GM03348 (cell line): ENCODE results near the gene RNU11.
"Not testable (repeated sequence)": the region's sequence is repeated elsewhere in the genome, so short reads cannot be mapped to it uniquely, and the experiment has no call there.

Experiments
- DNase-seq: peaks from one replicate; pipeline ENCODE4 v3.0.0; 2012; ENCODE audit warnings: low spot score

RNU11 gene

DNA sequence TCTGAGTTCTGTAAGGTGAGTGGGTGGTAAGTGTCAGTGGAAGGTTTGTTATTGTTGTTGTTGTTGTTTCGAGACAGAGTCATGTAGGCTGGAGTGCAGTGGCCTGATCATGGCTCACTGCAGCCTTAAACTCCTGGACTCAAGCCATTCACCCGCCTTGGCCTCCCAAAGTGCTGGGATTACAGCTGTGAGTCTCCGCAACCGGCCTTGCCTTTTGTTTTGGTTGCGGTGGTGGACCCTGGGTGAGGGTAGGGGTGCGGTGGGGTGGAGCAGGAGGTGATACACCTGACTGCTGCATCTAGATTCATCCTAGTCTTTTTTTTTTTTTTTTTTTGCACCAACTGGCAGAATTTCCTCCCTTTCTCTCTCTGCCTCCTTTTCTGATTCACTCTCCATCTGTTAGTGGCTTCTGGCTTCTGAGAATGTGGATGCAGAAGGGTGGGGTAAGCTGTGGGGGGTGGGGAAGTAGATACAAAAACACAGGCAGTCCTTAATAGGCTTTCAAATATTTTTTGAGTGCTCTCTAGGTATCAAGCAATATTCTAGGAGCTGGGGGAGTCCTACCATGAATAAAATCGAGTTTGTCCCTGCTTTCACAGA lies 15.6 kb downstream of the RNU11 start:
- no peak for DNase-seq

DNA sequence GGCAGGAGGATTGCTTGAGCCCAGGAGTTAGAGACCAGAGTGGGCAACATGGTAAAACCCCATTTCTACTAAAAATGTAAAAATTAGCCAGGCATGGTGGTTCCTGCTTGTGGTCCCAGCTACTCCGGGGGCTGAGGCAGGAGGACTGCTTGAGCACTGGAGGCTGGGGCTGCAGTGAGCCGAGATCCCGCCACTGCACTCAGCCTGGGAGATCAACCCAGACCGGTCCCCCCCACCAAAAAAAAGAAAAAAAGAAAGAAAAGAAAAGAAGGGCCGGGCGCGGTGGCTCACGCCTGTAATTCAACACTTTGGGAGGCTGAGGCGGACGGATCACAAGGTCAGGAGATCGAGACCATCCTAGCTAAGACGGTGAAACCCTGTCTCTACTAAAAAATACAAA lies 18.4 kb downstream of the RNU11 start:
- no peak for DNase-seq

DNA sequence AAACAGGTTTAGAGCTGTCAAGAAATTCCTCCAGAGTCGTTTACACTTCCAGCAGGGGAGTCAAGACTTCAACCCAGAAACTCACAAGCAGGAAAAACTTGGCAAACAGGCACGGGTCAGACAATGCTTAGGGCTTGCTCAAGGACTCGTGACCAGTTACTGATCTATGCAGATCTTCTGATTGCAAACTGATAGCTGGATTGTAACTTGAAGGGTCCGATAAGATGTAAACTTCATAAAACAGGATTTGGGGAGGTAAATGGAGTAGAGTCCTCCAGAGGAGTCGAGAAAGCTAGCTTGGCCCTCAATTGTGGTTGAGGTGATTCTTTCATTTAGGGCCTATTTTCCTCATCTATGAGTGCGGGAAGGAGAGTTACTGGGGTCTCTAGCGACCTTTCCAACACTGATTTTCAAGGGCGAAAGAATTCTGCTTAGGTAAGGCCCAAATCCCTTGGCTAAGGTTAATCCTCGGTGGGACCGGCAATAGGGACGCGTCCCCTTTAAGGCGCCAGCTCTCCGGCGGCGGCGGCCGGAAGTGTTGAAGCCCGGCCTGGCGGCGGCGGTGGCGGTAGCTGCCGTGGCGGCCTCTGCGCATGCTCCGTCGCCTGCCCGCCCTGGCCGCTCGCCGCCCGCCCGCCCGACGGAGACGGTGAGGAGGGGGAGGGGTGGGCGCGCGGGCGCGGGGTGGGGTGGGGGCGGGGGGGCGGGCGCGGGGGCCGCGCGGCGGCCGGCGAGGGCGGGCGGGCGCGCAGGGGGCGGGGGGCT lies 20.0 kb downstream of the RNU11 start, which contains the start of gene GMEB1:
Gene GMEB1, plus strand, starts transcription at position 594 of the 765 bp plus-strand sequence. CDS start 14,829 bp downstream, outside the sequence.
- DNase-seq: peak; percentile 98

DNA sequence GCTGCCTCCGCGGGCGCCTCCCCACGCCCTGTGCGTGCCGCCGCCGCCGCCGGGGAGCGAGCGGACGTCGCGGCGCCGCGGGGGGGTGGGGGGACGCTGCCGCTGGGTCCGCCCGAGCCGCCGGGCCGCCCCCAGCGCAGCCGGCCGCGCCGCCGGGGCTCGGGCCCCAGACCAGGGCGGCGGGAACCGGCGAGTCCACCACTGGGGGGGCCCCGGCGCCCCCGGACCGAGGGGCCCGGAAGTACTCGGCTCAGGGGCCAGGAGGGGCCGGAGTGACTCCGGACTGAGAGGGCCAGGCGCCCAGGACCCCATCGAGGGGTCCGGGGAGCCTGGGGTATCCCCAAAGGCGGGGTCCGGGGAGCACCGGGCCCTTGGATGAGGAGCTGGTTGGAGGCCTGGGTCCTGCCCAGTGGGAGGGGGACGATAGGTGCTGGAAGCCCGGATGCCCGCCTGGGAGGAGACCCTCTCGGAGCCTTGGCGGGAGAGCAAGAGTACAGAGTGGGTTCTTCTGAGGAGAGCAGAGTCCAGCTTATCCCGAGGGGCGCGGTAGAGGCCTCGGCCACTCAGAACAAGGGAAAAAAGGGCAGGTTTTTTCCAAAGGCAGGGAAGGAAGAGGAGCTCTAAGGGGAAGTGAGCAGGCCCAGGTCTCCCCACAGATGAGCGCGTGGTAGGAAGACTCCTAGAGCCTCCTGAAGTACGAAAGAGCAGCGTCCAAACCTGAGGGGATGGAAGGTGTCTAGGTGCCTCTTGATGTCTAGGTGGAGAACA lies 20.7 kb downstream of the RNU11 start:
- DNase-seq: peak; percentile 97

DNA sequence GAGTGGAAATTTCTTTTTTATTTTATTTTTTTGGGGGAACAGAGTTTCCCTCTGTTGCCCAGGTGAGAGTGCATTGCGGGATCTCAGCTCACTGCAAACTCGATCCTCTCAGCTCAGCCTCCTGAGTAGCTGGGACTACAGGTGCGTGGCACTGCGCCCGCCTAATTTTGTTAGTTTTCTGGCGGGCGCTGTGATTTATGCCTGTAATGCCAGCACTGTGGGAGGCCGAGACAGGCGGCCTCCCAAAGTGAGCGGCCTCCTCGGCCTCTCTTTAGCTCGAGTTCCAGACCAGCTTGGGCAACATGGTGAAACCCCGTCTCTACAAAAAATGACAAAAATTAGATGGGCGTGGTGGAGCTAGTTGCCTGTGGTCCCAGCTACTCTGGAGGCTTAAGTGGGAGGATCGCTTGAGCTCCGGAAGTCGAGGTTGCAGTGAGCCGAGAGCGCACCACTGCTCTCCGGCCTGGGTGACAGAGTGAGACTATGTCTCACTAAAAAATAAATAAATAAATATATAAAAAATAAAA lies 22.9 kb downstream of the RNU11 start:
- DNase-seq: no peak

DNA sequence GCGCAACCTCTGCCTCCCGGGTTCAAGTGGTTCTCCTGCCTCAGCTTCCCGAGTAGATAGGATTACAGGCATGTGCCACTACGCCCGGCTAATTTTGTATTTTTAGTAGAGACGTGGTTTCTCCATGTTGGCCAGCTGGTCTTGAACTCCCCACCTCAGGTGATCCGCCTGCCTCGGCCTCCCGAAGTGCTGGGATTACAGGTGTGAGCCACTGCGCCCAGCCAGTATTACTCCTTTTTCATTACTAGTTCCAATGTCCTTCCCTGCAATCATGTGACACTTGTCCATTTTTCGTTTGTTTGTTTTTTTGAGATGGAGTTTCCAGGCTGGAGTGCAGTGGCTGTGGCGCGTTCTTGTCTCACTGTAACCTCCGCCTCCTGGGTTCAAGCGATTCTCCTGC lies 24.6 kb downstream of the RNU11 start:
- DNase-seq: not testable (repeated sequence)

DNA sequence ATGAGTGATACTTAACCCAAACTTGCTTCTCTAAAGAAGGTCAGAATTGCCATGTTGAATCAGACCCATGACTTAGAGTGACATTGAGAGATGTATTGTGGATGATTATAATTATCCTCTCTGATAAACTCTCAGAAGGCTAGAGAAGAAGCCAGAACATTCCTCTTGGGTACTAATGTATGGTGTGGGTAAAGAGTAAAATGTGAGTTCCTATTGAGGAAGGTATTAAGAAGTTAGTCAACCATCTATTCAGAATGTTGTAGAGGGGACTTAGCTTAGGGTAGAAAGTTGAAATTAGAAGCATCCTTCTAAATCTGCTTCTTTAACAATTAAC lies 27.5 kb downstream of the RNU11 start:
- no peak for DNase-seq

DNA sequence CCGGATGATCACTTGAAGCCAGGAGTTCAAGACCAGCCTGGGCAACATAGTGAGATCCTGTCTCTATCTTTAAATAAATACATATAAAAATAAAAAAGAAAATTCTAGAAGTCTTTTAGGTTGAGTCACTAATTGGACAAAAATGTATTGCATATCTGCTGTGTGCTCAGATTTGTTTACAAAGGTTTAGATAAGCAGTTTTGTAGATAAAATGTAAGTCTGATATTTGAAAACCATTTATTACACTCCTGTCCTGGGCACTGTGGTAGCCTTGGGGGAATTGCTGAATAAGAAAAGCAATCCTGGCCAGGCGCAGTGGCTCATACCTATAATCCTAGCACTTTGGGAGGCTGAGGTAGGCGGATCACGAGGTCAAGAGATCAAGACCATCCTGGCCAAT lies 31.8 kb downstream of the RNU11 start:
- DNase-seq: no peak

DNA sequence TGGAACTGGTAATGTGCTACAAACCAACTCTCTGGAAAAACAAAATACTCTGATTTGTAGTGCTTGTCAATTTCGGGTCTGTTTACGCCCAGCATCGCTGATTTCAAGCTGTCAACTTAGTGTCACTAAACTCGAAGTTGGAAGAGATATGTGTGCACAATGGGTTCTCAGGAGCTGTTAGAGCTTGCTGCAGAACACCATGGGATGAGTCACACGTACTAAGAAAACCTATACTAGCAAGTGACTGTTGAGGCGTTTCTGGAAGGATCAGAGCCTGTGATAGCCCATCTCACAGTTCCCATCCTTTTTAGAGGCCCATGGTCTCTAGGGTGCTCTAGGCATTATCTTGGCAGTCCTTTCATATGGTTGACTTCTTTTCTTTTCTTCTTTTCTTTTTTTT lies 34.4 kb downstream of the RNU11 start:
- DNase-seq: no peak

DNA sequence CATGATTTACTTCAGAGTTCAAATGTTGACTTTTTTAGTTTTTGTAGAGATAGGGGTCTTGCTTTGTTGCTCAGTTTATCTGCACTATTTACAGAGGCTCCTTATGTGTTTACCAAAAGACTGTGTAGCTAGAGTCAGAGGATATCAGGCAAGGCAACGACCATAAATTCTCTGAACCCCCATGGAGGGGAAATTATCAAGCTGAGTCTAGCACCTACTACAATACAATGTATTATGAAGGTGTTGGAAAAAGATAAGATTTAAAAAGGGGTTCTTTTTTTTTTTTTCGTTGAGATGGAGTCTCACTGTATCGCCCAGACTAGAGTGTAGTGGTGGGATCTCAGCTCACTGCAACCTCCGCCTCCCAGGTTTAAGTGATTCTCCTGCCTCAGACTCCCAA lies 36.5 kb downstream of the RNU11 start:
- DNase-seq: no peak

DNA sequence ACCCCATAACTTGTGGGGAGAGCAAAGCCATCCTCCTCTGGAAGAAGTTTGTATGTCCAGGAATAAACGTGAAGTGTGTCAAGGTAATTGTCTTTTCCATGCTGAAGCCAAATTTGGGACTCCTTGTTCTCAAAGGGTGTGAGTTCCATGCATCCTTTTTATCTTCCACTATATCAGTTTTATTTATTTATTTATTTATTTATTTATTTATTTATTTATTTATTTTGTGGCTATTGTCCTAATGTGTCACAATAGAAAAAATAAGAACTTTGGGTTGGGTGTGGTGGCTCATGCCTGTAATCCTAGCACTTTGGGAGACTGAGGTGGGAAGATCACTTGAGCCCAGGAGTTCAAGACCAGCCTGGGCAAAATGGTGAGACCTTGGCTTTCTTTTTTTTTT lies 43.2 kb downstream of the RNU11 start:
- DNase-seq: not testable (repeated sequence)
